GM13977 (cell line): ENCODE data around the gene SEMA3D.

Source experiments
- DNase-seq: peaks from one replicate; pipeline ENCODE4 v3.0.0; 2012; ENCODE audit warnings: low spot score
- in situ Hi-C: fragments of 300-500 bp; cut with MboI; formaldehyde crosslinking; loops from one replicate; pipeline ENCODE4 v1.12.0; 2022; ENCODE audit warnings: low sequenced_read_pairs, low pct_unique_long_range_greater_than_20kb, mixed read lengths, inconsistent platforms; ENCODE audit not compliant: unreplicated experiment
- TF ChIP-seq, protein P1 (sequence below): IDR thresholded peaks from 2 replicates; pipeline ENCODE4 v1.5.1; 2012; ENCODE audit warnings: mild to moderate bottlenecking, control low read depth; ENCODE audit not compliant: insufficient read depth; ENCODE audit errors: extremely low read depth, missing control alignments

Gene SEMA3D

DNA sequence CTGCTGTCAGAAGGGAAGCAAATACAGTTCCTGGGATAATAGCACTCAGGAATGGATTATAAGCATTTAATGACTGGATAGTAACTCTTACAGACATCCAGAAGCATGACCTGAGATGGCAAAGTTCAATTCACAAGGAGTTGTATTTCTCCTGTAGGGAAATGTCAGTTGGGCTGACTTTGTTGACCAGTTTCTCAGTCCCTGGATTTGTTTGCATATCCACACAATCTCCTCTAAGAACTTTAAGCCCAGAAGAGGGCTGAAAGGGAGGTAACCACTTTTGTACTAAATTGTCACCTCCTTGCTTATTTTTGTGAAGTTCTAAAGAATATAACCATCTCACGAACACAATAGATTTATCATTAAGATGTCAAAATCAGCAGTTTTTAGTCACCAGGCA, 140.3 kb downstream of the SEMA3D start:
- in situ Hi-C loops, result loop anchor here (25.0 kb wide), 2 partner anchors 516 to 691 kb away; no protein-coding TSS in a partner anchor
- TF ChIP-seq, protein P1, sequence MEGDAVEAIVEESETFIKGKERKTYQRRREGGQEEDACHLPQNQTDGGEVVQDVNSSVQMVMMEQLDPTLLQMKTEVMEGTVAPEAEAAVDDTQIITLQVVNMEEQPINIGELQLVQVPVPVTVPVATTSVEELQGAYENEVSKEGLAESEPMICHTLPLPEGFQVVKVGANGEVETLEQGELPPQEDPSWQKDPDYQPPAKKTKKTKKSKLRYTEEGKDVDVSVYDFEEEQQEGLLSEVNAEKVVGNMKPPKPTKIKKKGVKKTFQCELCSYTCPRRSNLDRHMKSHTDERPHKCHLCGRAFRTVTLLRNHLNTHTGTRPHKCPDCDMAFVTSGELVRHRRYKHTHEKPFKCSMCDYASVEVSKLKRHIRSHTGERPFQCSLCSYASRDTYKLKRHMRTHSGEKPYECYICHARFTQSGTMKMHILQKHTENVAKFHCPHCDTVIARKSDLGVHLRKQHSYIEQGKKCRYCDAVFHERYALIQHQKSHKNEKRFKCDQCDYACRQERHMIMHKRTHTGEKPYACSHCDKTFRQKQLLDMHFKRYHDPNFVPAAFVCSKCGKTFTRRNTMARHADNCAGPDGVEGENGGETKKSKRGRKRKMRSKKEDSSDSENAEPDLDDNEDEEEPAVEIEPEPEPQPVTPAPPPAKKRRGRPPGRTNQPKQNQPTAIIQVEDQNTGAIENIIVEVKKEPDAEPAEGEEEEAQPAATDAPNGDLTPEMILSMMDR, result no peak
- no peak for DNase-seq

GRCh38 chr7:85041605-85042216, 145.1 kb downstream of the SEMA3D start:
- in situ Hi-C loops, result loop anchor here (25.0 kb wide), 2 partner anchors 521 to 696 kb away; no protein-coding TSS in a partner anchor
- TF ChIP-seq, protein P1, result peak; percentile 69
- DNase-seq, result peak; percentile 4

- in situ Hi-C loops, result loop anchor here (25.0 kb wide), 2 partner anchors 523 to 698 kb away; no protein-coding TSS in a partner anchor
- TF ChIP-seq, protein P1, result no peak
- no peak for DNase-seq
Measured at GRCh38 chr7:85039196-85039923, 147.5 kb downstream of the SEMA3D start.

DNA sequence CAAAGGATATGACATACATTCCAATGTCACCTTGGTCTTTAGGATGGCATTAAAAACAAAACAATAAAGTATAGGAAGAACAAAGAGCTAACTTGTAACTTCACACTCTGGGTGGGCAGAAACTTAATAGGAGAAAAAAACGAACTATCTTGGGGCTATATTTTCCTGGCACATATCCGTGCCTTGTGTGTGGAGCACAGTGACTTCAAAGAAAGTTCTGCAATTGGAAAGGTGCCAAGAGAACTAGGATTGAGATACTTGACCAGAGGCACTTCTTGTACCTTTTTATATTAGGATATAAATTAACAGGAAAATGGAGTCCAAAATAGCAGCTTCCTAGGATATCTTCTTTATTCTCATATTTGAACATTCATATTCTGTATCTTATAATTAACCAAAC, 148.4 kb downstream of the SEMA3D start:
- TF ChIP-seq, protein P1, result no peak
- in situ Hi-C loops, result loop anchor here (25.0 kb wide), 2 partner anchors 524 to 699 kb away; no protein-coding TSS in a partner anchor
- DNase-seq, result no peak

GRCh38 chr7:85033263-85033662, 153.6 kb downstream of the SEMA3D start:
- TF ChIP-seq, protein P1, result no peak
- in situ Hi-C loops, result loop anchor here (25.0 kb wide), 2 partner anchors 529 to 704 kb away; no protein-coding TSS in a partner anchor
- DNase-seq, result no peak

DNA sequence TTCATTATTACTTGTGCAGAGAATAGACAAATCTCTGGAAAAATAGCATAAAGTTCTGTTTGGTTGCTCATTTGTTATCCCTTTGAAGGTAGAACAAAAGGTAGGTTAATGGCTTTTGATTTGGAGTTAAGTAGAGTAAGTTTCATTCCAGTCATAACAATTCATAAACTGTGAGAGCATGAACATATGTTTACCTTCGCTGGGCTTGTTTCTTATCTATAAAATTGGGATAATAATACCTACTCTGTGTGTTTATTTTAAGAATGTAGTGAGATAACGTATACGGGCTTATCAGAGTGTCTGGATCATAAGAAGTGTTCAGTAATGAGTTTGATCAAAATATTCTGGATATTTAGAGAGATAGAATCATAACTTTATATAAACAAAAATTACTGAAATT, 155.4 kb downstream of the SEMA3D start:
- in situ Hi-C loops, result loop anchor here (25.0 kb wide), 2 partner anchors 531 to 706 kb away; no protein-coding TSS in a partner anchor
- no peak for DNase-seq
- TF ChIP-seq, protein P1, result no peak
